ENCODE measurements around the gene CCDC171. TPM values are rescaled to one million over a fixed set of nuclear protein-coding genes. Genes with fewer than 3 reads are reported as not detected.

Gene CCDC171
- total RNA-seq, 1 experiment from 2014 or later: 2.8 TPM

DNA sequence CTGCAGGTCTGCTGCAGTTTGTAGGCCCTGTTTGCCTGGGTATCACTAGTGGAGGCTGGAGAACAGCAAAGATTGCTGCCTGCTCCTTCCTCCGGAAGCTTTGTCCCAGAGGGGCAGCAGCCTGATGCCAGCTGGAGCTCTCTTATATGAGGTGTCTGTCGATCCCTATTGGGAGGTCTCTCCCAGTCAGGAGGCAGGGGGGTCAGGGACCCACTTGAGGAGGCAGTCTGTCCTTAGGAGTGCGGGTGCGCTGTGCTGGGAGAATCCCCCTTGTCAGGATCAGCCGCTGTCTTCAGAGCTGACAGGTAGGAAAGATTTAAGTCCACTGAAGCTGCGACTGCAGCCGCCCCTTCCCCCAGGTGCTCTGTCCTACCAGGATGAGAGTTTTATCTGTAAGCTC lies 64.9 kb downstream of the CCDC171 start (continued):
- TF ChIP-seq, protein P1, sequence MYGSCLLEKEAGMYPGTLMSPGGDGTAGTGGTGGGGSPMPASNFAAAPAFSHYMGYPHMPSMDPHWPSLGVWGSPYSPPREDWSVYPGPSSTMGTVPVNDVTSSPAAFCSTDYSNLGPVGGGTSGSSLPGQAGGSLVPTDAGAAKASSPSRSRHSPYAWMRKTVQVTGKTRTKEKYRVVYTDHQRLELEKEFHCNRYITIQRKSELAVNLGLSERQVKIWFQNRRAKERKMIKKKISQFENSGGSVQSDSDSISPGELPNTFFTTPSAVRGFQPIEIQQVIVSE (CRISPR knock-in tag; IDR thresholded peaks at IDR 0.05; ENCODE audit: borderline replicate concordance): no peak
- TF ChIP-seq, protein P2, sequence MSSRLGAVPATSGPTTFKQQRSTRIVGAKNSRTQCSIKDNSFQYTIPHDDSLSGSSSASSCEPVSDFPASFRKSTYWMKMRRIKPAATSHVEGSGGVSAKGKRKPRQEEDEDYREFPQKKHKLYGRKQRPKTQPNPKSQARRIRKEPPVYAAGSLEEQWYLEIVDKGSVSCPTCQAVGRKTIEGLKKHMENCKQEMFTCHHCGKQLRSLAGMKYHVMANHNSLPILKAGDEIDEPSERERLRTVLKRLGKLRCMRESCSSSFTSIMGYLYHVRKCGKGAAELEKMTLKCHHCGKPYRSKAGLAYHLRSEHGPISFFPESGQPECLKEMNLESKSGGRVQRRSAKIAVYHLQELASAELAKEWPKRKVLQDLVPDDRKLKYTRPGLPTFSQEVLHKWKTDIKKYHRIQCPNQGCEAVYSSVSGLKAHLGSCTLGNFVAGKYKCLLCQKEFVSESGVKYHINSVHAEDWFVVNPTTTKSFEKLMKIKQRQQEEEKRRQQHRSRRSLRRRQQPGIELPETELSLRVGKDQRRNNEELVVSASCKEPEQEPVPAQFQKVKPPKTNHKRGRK (CRISPR knock-in tag; IDR thresholded peaks at IDR 0.05; ENCODE audit: borderline replicate concordance): no peak

DNA sequence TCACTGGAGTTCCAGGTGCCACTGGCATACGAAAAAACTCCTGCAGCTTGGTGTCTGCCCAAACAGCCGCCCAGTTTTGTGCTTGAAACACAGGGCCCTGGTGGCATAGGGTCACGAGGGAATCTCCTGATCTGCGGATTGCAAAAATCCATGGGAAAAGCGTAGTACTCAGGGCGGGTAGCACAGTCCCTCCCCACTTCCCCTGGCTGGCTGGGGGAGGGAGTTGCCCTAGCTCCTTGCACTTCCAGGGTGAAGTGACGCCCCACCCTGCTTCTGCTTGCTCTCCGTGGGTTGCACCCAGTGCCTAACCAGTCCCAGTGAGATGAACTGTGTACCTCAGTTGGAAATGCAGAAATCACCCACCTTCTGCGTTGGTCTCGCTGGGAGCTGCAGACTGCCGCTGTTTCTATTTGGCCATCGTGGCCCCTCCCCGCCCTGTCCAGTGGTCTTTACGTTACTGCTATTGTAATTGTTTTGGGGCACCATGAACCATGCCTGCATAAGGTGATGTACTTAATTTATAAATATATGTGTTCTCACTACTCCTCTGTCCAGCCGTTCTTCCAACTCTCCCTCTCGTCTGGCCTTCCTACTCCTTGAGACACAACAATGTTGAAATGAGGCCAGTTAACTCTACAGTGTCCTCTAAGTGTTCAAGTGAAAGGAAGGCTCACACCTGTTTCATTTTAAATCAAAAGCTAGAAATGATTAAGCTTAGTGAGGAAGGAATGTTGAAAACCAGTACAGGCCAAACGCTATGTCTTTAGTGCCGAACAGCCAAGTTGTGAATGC lies 65.9 kb downstream of the CCDC171 start:
- no peak for ATAC-seq
- CTCF ChIA-PET: interaction anchor here (0.5 to 1.3 kb wide), 3 partner anchors 35 to 68 kb away, joined by 3 to 4 read pairs (median 3); partner anchors contain the start of gene CCDC171

More for the DNA sequence above, 65.9 kb downstream of the CCDC171 start:
- TF ChIP-seq RELA (CRISPR knock-in tag; IDR thresholded peaks at IDR 0.05; ENCODE audit: borderline replicate concordance): no peak
- TF ChIP-seq, protein P1 (CRISPR knock-in tag; IDR thresholded peaks at IDR 0.05; ENCODE audit: borderline replicate concordance): no peak
- TF ChIP-seq, protein P3, sequence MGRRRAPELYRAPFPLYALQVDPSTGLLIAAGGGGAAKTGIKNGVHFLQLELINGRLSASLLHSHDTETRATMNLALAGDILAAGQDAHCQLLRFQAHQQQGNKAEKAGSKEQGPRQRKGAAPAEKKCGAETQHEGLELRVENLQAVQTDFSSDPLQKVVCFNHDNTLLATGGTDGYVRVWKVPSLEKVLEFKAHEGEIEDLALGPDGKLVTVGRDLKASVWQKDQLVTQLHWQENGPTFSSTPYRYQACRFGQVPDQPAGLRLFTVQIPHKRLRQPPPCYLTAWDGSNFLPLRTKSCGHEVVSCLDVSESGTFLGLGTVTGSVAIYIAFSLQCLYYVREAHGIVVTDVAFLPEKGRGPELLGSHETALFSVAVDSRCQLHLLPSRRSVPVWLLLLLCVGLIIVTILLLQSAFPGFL (CRISPR knock-in tag; IDR thresholded peaks at IDR 0.05; ENCODE audit: borderline replicate concordance): no peak
- TF ChIP-seq, protein P4, sequence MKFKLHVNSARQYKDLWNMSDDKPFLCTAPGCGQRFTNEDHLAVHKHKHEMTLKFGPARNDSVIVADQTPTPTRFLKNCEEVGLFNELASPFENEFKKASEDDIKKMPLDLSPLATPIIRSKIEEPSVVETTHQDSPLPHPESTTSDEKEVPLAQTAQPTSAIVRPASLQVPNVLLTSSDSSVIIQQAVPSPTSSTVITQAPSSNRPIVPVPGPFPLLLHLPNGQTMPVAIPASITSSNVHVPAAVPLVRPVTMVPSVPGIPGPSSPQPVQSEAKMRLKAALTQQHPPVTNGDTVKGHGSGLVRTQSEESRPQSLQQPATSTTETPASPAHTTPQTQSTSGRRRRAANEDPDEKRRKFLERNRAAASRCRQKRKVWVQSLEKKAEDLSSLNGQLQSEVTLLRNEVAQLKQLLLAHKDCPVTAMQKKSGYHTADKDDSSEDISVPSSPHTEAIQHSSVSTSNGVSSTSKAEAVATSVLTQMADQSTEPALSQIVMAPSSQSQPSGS (CRISPR knock-in tag; IDR thresholded peaks at IDR 0.05; ENCODE audit: borderline replicate concordance, low read depth): no peak
- TF ChIP-seq, protein P2 (CRISPR knock-in tag; IDR thresholded peaks at IDR 0.05; ENCODE audit: borderline replicate concordance): no peak
- TF ChIP-seq, protein P5, sequence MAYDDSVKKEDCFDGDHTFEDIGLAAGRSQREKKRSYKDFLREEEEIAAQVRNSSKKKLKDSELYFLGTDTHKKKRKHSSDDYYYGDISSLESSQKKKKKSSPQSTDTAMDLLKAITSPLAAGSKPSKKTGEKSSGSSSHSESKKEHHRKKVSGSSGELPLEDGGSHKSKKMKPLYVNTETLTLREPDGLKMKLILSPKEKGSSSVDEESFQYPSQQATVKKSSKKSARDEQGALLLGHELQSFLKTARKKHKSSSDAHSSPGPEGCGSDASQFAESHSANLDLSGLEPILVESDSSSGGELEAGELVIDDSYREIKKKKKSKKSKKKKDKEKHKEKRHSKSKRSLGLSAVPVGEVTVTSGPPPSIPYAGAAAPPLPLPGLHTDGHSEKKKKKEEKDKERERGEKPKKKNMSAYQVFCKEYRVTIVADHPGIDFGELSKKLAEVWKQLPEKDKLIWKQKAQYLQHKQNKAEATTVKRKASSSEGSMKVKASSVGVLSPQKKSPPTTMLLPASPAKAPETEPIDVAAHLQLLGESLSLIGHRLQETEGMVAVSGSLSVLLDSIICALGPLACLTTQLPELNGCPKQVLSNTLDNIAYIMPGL (CRISPR knock-in tag; IDR thresholded peaks at IDR 0.05): no peak
- no peak for TF ChIP-seq HMGA2 (CRISPR knock-in tag; IDR thresholded peaks at IDR 0.05)
- TF ChIP-seq, protein P6, sequence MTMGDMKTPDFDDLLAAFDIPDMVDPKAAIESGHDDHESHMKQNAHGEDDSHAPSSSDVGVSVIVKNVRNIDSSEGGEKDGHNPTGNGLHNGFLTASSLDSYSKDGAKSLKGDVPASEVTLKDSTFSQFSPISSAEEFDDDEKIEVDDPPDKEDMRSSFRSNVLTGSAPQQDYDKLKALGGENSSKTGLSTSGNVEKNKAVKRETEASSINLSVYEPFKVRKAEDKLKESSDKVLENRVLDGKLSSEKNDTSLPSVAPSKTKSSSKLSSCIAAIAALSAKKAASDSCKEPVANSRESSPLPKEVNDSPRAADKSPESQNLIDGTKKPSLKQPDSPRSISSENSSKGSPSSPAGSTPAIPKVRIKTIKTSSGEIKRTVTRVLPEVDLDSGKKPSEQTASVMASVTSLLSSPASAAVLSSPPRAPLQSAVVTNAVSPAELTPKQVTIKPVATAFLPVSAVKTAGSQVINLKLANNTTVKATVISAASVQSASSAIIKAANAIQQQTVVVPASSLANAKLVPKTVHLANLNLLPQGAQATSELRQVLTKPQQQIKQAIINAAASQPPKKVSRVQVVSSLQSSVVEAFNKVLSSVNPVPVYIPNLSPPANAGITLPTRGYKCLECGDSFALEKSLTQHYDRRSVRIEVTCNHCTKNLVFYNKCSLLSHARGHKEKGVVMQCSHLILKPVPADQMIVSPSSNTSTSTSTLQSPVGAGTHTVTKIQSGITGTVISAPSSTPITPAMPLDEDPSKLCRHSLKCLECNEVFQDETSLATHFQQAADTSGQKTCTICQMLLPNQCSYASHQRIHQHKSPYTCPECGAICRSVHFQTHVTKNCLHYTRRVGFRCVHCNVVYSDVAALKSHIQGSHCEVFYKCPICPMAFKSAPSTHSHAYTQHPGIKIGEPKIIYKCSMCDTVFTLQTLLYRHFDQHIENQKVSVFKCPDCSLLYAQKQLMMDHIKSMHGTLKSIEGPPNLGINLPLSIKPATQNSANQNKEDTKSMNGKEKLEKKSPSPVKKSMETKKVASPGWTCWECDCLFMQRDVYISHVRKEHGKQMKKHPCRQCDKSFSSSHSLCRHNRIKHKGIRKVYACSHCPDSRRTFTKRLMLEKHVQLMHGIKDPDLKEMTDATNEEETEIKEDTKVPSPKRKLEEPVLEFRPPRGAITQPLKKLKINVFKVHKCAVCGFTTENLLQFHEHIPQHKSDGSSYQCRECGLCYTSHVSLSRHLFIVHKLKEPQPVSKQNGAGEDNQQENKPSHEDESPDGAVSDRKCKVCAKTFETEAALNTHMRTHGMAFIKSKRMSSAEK (CRISPR knock-in tag; IDR thresholded peaks at IDR 0.05; ENCODE audit: borderline replicate concordance): no peak
- TF ChIP-seq, protein P7, sequence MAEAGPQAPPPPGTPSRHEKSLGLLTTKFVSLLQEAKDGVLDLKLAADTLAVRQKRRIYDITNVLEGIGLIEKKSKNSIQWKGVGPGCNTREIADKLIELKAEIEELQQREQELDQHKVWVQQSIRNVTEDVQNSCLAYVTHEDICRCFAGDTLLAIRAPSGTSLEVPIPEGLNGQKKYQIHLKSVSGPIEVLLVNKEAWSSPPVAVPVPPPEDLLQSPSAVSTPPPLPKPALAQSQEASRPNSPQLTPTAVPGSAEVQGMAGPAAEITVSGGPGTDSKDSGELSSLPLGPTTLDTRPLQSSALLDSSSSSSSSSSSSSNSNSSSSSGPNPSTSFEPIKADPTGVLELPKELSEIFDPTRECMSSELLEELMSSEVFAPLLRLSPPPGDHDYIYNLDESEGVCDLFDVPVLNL (CRISPR knock-in tag; IDR thresholded peaks at IDR 0.05; ENCODE audit: borderline replicate concordance, low read depth): no peak
- no peak for TF ChIP-seq SMAD4 (CRISPR knock-in tag; IDR thresholded peaks at IDR 0.05)
- TF ChIP-seq PRRX2 (CRISPR knock-in tag; IDR thresholded peaks at IDR 0.05): no peak
- H3K4me3 Mint-ChIP-seq: no peak overlapping the region
- no peak overlapping the region for H3K27ac Mint-ChIP-seq
- DNase-seq (ENCODE audit: low spot score): no peak
- H3K27me3 Mint-ChIP-seq (ENCODE audit: low read depth): no peaks in the 10 kb centered on the region
- POLR2A ChIA-PET: interaction anchor here (0.5 kb wide), 2 partner anchors 108 to 273 kb away, joined by 3 to 4 read pairs; partner anchors contain the start of gene PSIP1
- H3K9me3 Mint-ChIP-seq: peaks cover 12% of the 10 kb centered on the region
- peaks cover 4% of the 10 kb centered on the region; the same call in 1 of the 2 replicates for H3K4me1 Mint-ChIP-seq
- peaks cover 12% of the 10 kb centered on the region for H3K36me3 Mint-ChIP-seq
